ENCODE measurements around the gene RALGDS.

- TF ChIP-seq, protein P1, sequence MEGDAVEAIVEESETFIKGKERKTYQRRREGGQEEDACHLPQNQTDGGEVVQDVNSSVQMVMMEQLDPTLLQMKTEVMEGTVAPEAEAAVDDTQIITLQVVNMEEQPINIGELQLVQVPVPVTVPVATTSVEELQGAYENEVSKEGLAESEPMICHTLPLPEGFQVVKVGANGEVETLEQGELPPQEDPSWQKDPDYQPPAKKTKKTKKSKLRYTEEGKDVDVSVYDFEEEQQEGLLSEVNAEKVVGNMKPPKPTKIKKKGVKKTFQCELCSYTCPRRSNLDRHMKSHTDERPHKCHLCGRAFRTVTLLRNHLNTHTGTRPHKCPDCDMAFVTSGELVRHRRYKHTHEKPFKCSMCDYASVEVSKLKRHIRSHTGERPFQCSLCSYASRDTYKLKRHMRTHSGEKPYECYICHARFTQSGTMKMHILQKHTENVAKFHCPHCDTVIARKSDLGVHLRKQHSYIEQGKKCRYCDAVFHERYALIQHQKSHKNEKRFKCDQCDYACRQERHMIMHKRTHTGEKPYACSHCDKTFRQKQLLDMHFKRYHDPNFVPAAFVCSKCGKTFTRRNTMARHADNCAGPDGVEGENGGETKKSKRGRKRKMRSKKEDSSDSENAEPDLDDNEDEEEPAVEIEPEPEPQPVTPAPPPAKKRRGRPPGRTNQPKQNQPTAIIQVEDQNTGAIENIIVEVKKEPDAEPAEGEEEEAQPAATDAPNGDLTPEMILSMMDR (IDR thresholded peaks at IDR 0.05): peak in 5 of 6 experiments; percentile 10 to 51 (median 43)
- TF ChIP-seq POLR2A (IDR thresholded peaks at IDR 0.05): peak in 2 of 4 donors; percentile 36 to 62
These were observed 28.3 kb upstream of the RALGDS start for GRCh38 chr9:133149130-133150015.

Data from esophagus squamous epithelium (tissue), 4 donors.